ENCODE measurements around the gene SYT1. TPM values are rescaled to one million over a fixed set of nuclear protein-coding genes. Genes with fewer than 3 reads are reported as not detected.
A peak's percentile ranks its signal among the peaks of the same experiment; 100 is the strongest.

SYT1 gene
- total RNA-seq, 1 donor, result not detected

GRCh38 chr12:79183003-79183402 lies 318.4 kb downstream of the SYT1 start:
- DNase-seq (ENCODE audit: insufficient read length, low spot score, missing footprints), result no peak
- Histone ChIP-seq H3K36me3 (ENCODE audit: insufficient read depth, low read length) (no peaks in the 10 kb centered on the region), H3K79me2 (ENCODE audit: insufficient read depth, low read length) (no peaks in the 10 kb centered on the region), H3K27me3 (ENCODE audit: insufficient read depth, low read length) (no peaks in the 10 kb centered on the region), H3K4me1 (ENCODE audit: insufficient read depth, low read length) (no peaks in the 10 kb centered on the region), H2AFZ (ENCODE audit: low read length) (no peak overlapping the region), H4K20me1 (ENCODE audit: insufficient read depth, low read length) (no peaks in the 10 kb centered on the region), H3K9me3 (ENCODE audit: low read depth, low read length) (no peaks in the 10 kb centered on the region), H3K27ac (ENCODE audit: low read depth, low read length) (no peak overlapping the region), H3K4me3 (ENCODE audit: insufficient read depth, low read length) (no peak overlapping the region), H3K4me2 (ENCODE audit: insufficient read depth, low read length) (no peak overlapping the region)
- no peak for TF ChIP-seq CTCF (IDR thresholded peaks at IDR 0.05; ENCODE audit: extremely low read depth, low read depth, low read length)

- H3K9me3 ChIP-seq (ENCODE audit: low read depth, low read length), result no peaks in the 10 kb centered on the region
- H4K20me1 ChIP-seq (ENCODE audit: insufficient read depth, low read length), result no peaks in the 10 kb centered on the region
- no peak for DNase-seq (ENCODE audit: insufficient read length, low spot score, missing footprints)
- no peak overlapping the region for H3K4me2 ChIP-seq (ENCODE audit: insufficient read depth, low read length)
- no peaks in the 10 kb centered on the region for H3K4me1 ChIP-seq (ENCODE audit: insufficient read depth, low read length)
- no peak for TF ChIP-seq CTCF (IDR thresholded peaks at IDR 0.05; ENCODE audit: extremely low read depth, low read depth, low read length)
- H2AFZ ChIP-seq (ENCODE audit: low read length), result no peak overlapping the region
- H3K79me2 ChIP-seq (ENCODE audit: insufficient read depth, low read length), result no peaks in the 10 kb centered on the region
- H3K36me3 ChIP-seq (ENCODE audit: insufficient read depth, low read length), result no peaks in the 10 kb centered on the region
- H3K4me3 ChIP-seq (ENCODE audit: insufficient read depth, low read length), result no peak overlapping the region
- no peaks in the 10 kb centered on the region for H3K27me3 ChIP-seq (ENCODE audit: insufficient read depth, low read length)
- H3K27ac ChIP-seq (ENCODE audit: low read depth, low read length), result no peak overlapping the region
These were observed 319.4 kb downstream of the SYT1 start for GRCh38 chr12:79183926-79184325.

GRCh38 chr12:79186506-79186905 lies 321.9 kb downstream of the SYT1 start:
- no peaks in the 10 kb centered on the region for H3K27me3 ChIP-seq (ENCODE audit: insufficient read depth, low read length)
- no peak overlapping the region for H3K4me2 ChIP-seq (ENCODE audit: insufficient read depth, low read length)
- H4K20me1 ChIP-seq (ENCODE audit: insufficient read depth, low read length), result no peaks in the 10 kb centered on the region
- H3K9me3 ChIP-seq (ENCODE audit: low read depth, low read length), result no peaks in the 10 kb centered on the region
- H3K79me2 ChIP-seq (ENCODE audit: insufficient read depth, low read length), result no peaks in the 10 kb centered on the region
- H2AFZ ChIP-seq (ENCODE audit: low read length), result no peak overlapping the region
- DNase-seq (ENCODE audit: insufficient read length, low spot score, missing footprints), result no peak
- TF ChIP-seq CTCF (IDR thresholded peaks at IDR 0.05; ENCODE audit: extremely low read depth, low read depth, low read length), result no peak
- H3K27ac ChIP-seq (ENCODE audit: low read depth, low read length), result no peak overlapping the region
- no peaks in the 10 kb centered on the region for H3K4me1 ChIP-seq (ENCODE audit: insufficient read depth, low read length)
- H3K36me3 ChIP-seq (ENCODE audit: insufficient read depth, low read length), result no peaks in the 10 kb centered on the region
- H3K4me3 ChIP-seq (ENCODE audit: insufficient read depth, low read length), result no peak overlapping the region

- no peak for TF ChIP-seq CTCF (IDR thresholded peaks at IDR 0.05; ENCODE audit: extremely low read depth, low read depth, low read length)
- Histone ChIP-seq H3K27ac (ENCODE audit: low read depth, low read length) (no peak overlapping the region), H4K20me1 (ENCODE audit: insufficient read depth, low read length) (no peaks in the 10 kb centered on the region), H2AFZ (ENCODE audit: low read length) (no peak overlapping the region), H3K27me3 (ENCODE audit: insufficient read depth, low read length) (no peaks in the 10 kb centered on the region), H3K4me3 (ENCODE audit: insufficient read depth, low read length) (no peak overlapping the region), H3K4me2 (ENCODE audit: insufficient read depth, low read length) (peak overlapping the region; percentile 1), H3K36me3 (ENCODE audit: insufficient read depth, low read length) (no peaks in the 10 kb centered on the region), H3K9me3 (ENCODE audit: low read depth, low read length) (no peaks in the 10 kb centered on the region), H3K4me1 (ENCODE audit: insufficient read depth, low read length) (no peaks in the 10 kb centered on the region), H3K79me2 (ENCODE audit: insufficient read depth, low read length) (no peaks in the 10 kb centered on the region)
- DNase-seq (ENCODE audit: insufficient read length, low spot score, missing footprints), result no peak
These were observed 322.5 kb downstream of the SYT1 start for GRCh38 chr12:79187032-79187431.

Data from osteoblast (primary cell).